GM21515 (cell line): ENCODE data around the gene LINS1.

ENCODE experiments used
- ATAC-seq: cut with Tn5 transposase; IDR thresholded peaks from one replicate; pipeline ENCODE4 v1.9.1; 2021; ENCODE audit not compliant: unreplicated experiment

The LINS1 gene

GRCh38 chr15:100602064-100602822 is at the start of gene LINS1, which contains the start of gene ASB7:
LINS1 (minus strand) TSS chr15:100602184; CDS start chr15:100580842, 21,342 bp downstream.
ASB7 (plus strand) TSS chr15:100602589; CDS start chr15:100612217, 9,628 bp downstream.
- ATAC-seq: peak; percentile 87

- no peak for ATAC-seq
These were observed 49.3 kb upstream of the LINS1 start for GRCh38 chr15:100651253-100651652.

- ATAC-seq: no peak
These were observed 48.7 kb upstream of the LINS1 start for GRCh38 chr15:100650685-100651084.

- no peak for ATAC-seq
These were observed 47.0 kb upstream of the LINS1 start for GRCh38 chr15:100648951-100649350.

GRCh38 chr15:100645671-100646070 is 43.7 kb upstream of the LINS1 start:
- ATAC-seq: no peak

GRCh38 chr15:100642950-100643338 is 41.0 kb upstream of the LINS1 start:
- no peak for ATAC-seq

GRCh38 chr15:100642213-100642949 is 40.4 kb upstream of the LINS1 start:
- no peak for ATAC-seq

GRCh38 chr15:100638177-100638730 is 36.3 kb upstream of the LINS1 start:
- no peak for ATAC-seq

DNA sequence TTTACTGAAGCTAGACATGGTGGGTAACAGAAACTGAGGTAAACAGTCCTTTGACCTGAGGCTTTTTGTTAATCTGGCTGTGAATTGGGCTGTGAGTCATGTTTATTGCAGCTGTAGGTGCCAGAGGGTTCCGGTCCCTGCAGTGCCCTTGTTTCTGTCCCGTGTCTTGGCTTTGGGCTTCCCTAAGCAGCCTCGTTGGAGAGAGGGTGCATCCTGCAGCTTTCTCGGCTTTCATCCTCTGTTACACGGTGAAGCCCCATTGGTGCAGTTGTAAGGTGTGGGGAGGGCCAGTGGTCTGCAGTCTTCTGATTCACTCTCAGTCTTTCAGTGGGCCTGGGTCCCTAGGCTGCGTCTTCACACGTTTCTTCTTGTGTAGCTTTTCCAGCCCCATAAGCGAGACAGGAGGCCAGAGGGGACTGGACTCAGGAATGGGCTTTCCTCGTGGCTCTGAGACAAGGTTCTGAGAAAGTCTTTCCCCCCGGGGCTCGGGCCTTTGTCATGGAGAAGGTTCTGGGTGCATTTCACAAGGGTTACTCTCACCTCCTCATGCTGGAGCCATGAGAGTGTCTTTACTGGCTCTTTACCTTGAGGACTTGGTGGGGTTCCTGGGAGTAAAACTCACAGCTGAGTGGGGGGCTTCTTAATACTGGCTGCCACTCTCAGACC is 33.6 kb upstream of the LINS1 start:
- ATAC-seq: no peak

- ATAC-seq: no peak
These were observed 31.7 kb upstream of the LINS1 start for GRCh38 chr15:100633763-100634075.

DNA sequence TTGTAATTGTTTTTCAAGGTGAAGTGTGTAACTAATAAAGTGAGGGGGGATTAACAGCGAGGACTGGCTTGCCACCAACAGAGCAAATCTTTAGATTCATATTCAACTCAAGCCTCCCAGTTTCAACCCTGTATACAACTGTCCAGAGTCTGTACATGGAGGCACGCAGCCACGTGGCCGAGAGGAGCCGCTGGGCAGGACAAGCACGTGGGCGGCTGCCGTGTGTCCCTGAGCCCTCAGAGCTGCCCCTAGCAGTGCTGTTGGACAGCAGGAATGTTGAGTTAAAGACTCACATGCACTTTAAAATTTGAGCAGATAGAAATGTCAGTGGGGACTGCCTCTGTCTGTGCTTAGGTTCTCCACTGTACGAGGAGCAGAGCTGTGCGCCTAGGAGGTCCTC is 29.8 kb upstream of the LINS1 start:
- ATAC-seq: no peak

DNA sequence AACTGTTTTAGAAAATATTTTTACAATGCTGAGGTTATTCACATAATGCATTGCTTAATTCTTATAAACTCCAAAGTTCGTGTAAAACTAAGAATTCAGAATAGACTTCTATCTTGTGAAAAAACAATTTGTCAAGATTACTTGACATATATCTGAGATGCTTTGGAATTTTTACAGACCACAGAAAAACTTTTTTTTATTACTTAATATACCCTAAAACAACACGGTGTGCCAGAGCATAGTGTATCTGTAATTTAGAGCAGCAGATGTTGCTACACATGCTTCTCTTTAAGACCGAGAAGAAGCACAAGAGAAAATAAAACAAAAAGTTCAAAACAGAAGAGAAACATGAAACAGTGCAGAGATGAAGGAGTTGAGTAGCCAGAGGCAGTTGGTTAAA is 26.8 kb upstream of the LINS1 start:
- ATAC-seq: no peak

DNA sequence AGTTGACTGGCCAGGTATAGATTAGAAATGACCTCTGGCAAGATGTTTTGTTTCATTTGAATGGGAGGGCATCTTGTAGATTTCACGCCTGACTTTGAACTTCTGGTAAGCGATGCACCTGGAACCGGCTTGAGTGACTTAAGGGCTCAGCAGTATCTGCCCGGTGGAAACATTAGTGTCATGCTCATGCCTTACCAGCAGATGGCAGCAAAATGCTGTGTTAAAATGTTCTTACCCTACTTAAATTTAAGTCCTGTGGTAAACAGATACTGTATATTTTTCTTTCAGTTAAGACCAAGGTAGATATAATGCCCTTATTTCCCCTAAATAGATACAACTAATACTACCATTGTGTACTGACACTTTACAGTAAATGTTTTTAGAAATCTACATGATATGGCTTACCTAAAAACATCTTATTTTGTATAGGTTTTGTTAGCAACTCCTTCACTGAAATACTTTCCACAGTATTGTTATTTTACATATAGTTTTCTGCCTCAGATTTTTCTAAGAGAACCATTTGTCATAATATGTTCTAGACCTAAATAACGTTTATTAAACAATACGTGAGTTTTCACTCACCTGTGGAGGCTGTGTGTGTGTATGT is 25.9 kb upstream of the LINS1 start:
- ATAC-seq: no peak

DNA sequence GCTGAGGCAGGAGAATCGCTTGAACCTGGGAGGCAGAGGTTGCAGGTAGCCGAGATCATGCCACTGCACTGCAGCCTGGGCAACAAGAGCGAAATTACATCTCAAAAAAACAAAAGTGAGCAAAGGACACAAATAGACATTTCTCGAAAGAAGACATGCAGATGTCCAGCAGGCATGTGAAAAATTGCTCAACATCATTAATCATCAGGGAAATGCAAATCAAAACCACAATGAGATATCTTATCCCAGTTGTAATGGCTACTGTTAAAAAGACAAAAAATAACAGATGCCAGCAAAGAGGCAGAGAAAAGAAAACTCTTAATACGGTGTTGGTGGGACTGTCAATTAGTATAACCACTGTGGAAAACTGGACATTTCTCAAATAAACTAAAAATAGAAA is 21.3 kb upstream of the LINS1 start:
- ATAC-seq: no peak

GRCh38 chr15:100616700-100617099 is 14.7 kb upstream of the LINS1 start:
- no peak for ATAC-seq

DNA sequence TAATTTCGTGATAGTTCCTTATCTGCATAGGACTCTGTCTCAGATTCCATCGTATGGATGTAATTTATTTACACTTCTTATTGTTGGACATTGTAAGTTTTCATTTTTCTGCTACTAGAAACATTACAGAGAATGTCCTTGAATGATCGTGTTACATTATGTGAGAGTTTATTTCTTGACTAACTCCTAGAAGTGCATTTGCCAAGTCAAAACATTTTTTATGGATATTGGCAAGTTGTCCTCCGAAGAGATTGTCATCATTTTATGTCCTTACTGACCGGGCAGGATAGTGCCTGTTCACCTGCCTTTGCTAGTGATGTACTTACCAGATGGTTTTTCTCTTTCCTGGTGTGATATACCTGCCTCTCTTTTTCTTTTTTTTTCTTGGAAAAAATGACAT is 13.8 kb upstream of the LINS1 start:
- ATAC-seq: no peak

- no peak for ATAC-seq
These were observed 12.9 kb upstream of the LINS1 start for GRCh38 chr15:100614918-100615317.

DNA sequence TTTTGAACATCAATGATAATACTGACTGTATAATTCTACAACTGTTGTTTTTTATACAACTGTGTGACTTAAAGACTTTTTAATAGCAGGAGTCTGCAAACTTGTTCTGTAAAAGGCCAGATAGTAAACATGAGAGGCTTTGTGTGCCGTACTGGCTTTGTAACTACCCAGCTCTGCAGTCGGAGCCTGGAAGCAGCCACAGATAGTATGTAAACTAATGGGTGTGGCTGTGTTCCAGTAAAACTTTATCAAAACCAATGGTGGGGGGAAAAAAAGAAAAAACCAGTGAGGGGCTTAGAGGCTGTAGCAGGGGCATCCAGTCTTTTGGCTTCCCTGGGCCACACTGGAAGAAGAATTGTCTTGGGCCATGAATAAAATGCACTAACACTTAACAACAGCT is 12.4 kb upstream of the LINS1 start:
- ATAC-seq: no peak

- no peak for ATAC-seq
These were observed 11.2 kb upstream of the LINS1 start for GRCh38 chr15:100613208-100613607.

- no peak for ATAC-seq
These were observed 10.6 kb upstream of the LINS1 start for GRCh38 chr15:100612539-100612938.

- peak; percentile 48 for ATAC-seq
These were observed 924 bp upstream of the LINS1 start for GRCh38 chr15:100602823-100603393.
